Skeletal muscle tissue (tissue), 4 donors: ENCODE data around the gene RXFP4. TPM values are rescaled to one million over a fixed set of nuclear protein-coding genes. Genes with fewer than 3 reads are reported as not detected.
"Not testable (repeated sequence)": the region's sequence is repeated elsewhere in the genome, so short reads cannot be mapped to it uniquely, and the experiment has no call there.

Source experiments
- H3K27ac ChIP-seq: one replicate; pipeline ENCODE4 v1.7.0; 2013; ENCODE audit warnings: mild to moderate bottlenecking, low read depth, low read length, inconsistent platforms
- H3K27me3 ChIP-seq, 3 donors: one replicate each; pipeline ENCODE4 v1.7.0; 2013; ENCODE audit warnings: low read length in 3 of 3; ENCODE audit not compliant: control insufficient read depth in 3 of 3, insufficient read depth in 3 of 3
- H3K36me3 ChIP-seq, 3 donors: one replicate each; pipeline ENCODE4 v1.7.0; 2013; ENCODE audit warnings: low read length in 3 of 3; ENCODE audit not compliant: control insufficient read depth in 3 of 3, insufficient read depth in 3 of 3
- H3K4me1 ChIP-seq, 3 donors: one replicate each; pipeline ENCODE4 v1.7.0; 2013; ENCODE audit warnings: low read length in 3 of 3, mild to moderate bottlenecking in 3 of 3; ENCODE audit not compliant: control insufficient read depth in 3 of 3, insufficient read depth in 3 of 3
- H3K4me3 ChIP-seq, 3 donors: one replicate each; pipeline ENCODE4 v1.7.0; 2013; ENCODE audit warnings: low read length in 3 of 3
- H3K9ac ChIP-seq, 3 donors: one replicate each; pipeline ENCODE4 v1.7.0; 2013; ENCODE audit warnings: low read length in 3 of 3, mild to moderate bottlenecking in 3 of 3, moderate library complexity in 2 of 3, low read depth in 1 of 3
- H3K9me3 ChIP-seq, 3 donors: one replicate each; pipeline ENCODE4 v1.7.0; 2013; ENCODE audit warnings: low read length in 3 of 3; ENCODE audit not compliant: control insufficient read depth in 3 of 3
- total RNA-seq: library from RNA; depleted of rRNA; stranded (reverse); fragments of >200 nt; gene quantifications from one replicate; pipeline ENCODE4 v1.2.3, GENCODE V29; 2014
- donor health status: Osteomylitis.

Gene RXFP4
- total RNA-seq, 1 donor from 2014 or later, result not detected

DNA sequence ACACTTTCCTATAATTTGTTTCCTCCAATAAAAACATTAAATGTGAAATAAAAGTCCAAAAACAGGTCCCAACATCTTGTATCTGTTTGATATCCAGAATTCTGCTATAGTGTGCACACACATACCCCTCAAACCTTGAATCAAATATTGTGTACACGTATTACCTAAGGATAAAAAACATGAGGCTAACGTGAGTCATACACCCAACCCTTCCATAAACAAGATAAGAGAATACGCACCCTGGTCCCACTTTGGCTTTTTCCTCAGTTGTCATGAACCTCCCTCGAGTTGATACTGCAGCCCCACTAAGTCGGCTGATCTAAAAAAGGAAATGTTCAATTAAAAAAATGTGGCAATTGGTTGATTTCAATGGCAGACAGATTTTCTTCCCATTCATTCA is 12.4 kb upstream of the RXFP4 start:
- peaks cover 32 to 35% (median 32%) of the 10 kb centered on the region in 3 donors for H3K4me1 ChIP-seq
- H3K36me3 ChIP-seq, result peaks cover 46 to 82% (median 51%) of the 10 kb centered on the region in 3 donors
- no peaks in the 10 kb centered on the region for H3K27me3 ChIP-seq
- no peaks in the 10 kb centered on the region for H3K9me3 ChIP-seq
- no peak overlapping the region for H3K27ac ChIP-seq
- no peak overlapping the region for H3K4me3 ChIP-seq
- no peak overlapping the region for H3K9ac ChIP-seq

DNA sequence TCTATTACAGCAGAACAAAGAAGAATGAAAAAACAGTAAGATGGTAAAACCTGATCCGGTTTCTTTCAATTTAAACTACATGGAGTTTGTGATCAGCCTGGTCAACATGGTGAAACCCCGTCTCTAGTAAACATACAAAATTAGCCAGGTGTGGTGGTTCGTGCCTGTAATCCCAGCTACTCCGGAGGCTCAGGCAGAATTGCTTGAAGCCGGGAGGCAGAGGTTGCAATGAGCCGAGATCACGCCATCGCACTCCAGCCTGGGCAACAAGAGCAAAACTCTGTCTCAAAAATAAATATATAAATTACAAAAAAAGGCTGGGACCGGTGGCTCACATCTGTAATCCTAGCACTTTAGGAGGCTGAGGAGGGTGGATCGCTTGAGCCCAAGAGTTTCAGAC is 10.7 kb upstream of the RXFP4 start:
- Histone ChIP-seq H3K9ac (peak overlapping the region; percentile 6 to 50 (median 43)), H3K36me3 (peaks cover 34 to 67% (median 42%) of the 10 kb centered on the region in 3 donors), H3K4me1 (peaks cover 36 to 39% (median 37%) of the 10 kb centered on the region in 3 donors)
- not testable (repeated sequence) for H3K4me3 ChIP-seq, H3K27ac ChIP-seq, H3K9me3 ChIP-seq, H3K27me3 ChIP-seq

- peaks cover 36 to 39% (median 37%) of the 10 kb centered on the region in 3 donors for H3K4me1 ChIP-seq
- peak overlapping the region in 2 of 3 donors; percentile 43 to 50 for H3K9ac ChIP-seq
- H3K27ac ChIP-seq, result no peak overlapping the region
- peak overlapping the region in 1 of 3 donors; percentile 0 for H3K4me3 ChIP-seq
- peaks cover 29 to 59% (median 34%) of the 10 kb centered on the region in 3 donors for H3K36me3 ChIP-seq
- no peaks in the 10 kb centered on the region for H3K27me3 ChIP-seq
- H3K9me3 ChIP-seq, result no peaks in the 10 kb centered on the region
Observed at GRCh38 chr1:155931332-155932038, 10.0 kb upstream of the RXFP4 start.

- Histone ChIP-seq H3K4me1 (peaks cover 36 to 39% (median 37%) of the 10 kb centered on the region in 3 donors), H3K27ac (no peak overlapping the region), H3K9me3 (no peaks in the 10 kb centered on the region), H3K27me3 (no peaks in the 10 kb centered on the region), H3K4me3 (no peak overlapping the region), H3K36me3 (peaks cover 23 to 53% (median 28%) of the 10 kb centered on the region in 3 donors), H3K9ac (peak overlapping the region in 2 of 3 donors; percentile 7 to 45)
Observed at GRCh38 chr1:155932081-155932480, 9.4 kb upstream of the RXFP4 start.

DNA sequence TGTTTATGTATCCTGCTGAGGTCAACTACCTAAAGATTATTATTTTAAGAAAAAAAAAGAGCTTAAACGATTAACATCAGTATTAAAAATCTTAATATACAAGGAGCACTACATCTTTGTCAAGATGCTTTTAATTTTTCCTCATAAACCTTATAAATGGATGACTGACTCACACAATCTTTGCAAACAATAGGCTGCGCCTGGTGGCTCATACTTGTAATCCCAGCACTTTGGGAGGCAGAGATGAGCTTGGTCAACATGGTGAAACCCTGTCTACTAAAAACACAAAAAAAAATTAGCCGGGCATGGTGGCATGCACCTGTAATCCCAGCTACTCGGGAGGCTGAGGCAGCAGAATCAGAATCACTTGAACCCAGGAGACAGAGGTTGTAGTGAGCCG is 9.0 kb upstream of the RXFP4 start:
- Histone ChIP-seq H3K36me3 (peaks cover 20 to 49% (median 24%) of the 10 kb centered on the region in 3 donors), H3K27ac (no peak overlapping the region), H3K9ac (peak overlapping the region in 2 of 3 donors; percentile 7 to 45), H3K27me3 (no peaks in the 10 kb centered on the region), H3K9me3 (no peaks in the 10 kb centered on the region), H3K4me3 (peak overlapping the region in 2 of 3 donors; percentile 8 to 90), H3K4me1 (peaks cover 36 to 39% (median 37%) of the 10 kb centered on the region in 3 donors)

DNA sequence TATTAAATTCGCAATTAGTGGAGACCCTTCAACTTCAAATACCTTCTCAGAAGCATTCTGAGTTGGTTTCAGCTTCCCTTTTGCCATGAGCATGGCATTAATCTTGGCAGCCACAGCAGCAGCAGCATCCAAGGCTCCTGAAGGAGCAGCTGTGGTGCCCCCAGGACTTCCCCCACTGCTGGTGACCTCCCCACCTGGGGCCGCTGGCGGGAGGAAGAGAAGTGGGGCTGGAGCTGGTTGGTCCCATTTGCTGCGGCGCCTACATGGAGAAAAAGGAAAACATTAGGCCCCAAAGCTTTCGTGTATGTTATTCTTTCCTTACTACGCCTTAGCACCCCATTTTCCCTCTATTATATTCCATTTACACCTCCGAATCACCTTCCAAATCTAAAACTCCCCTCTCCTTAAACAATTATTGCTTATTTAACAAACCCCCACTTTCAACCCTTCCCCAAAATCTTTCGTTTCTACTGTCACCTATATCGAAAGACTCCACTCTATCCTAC is 7.8 kb upstream of the RXFP4 start:
- peak overlapping the region; percentile 95 to 100 (median 99) for H3K9ac ChIP-seq
- H3K36me3 ChIP-seq, result peaks cover 20 to 41% (median 24%) of the 10 kb centered on the region in 3 donors
- H3K4me1 ChIP-seq, result peaks cover 37 to 46% (median 37%) of the 10 kb centered on the region in 3 donors

DNA sequence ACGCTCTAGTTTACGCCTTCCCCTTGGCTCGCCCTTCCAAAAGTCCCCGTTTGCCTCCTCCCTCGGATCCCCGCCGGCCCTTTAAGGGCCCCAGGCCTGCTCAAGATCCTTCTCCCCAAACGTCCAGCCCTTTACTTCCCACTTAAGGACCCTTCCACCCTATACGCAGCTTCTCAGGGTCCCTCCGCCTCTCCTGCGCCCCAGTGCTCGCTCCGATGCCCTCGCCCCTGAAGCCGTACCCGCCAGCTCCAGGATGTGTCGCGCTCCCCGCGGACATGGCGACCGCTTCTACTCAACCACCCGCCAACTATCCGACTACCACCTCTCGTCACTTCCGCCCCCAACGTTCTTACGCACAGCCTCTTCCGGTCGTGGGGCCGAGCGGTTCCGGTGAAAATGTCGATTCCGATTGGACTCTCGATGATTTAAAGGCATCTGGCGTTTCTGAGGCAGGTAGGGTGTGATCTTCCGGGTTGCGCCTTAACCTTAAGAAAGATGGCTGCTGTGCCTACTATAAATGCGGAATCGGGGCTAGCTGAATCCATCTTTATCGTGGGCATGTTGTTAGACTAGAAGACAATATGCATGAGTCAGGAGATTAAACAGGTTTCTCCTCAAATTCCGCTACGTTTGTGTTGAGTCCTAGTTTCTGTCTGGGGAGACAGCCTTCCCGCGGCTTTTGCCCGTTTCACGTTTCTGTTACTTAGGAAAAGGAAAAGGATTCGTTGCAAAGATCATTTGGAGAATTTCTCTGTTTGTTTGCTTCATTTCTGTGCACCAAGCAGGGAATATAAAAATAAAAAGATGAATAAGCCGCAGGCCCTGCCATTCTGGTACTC is 7.1 kb upstream of the RXFP4 start, which contains the start of gene KHDC4:
KHDC4 (minus strand) TSS at position 317 of the 839 bp plus-strand sequence; CDS start at position 277, 40 bp downstream.
- peak within 1 kb of the TSS; percentile 90 to 97 (median 93) for H3K4me3 ChIP-seq
- H3K27me3 ChIP-seq, result no peaks in the 10 kb centered on the region
- H3K9ac ChIP-seq, result peak within 1 kb of the TSS; percentile 95 to 100 (median 99)
- H3K4me1 ChIP-seq, result peaks cover 37 to 47% (median 39%) of the 10 kb centered on the region in 3 donors
- no peaks in the 10 kb centered on the region for H3K9me3 ChIP-seq
- H3K27ac ChIP-seq, result peak within 1 kb of the TSS; percentile 96
- peaks cover 15 to 35% (median 18%) of the 10 kb centered on the region in 3 donors for H3K36me3 ChIP-seq

More for the DNA sequence above, 7.8 kb upstream of the RXFP4 start:
- Histone ChIP-seq H3K4me3 (peak overlapping the region; percentile 90 to 97 (median 93)), H3K27me3 (no peaks in the 10 kb centered on the region), H3K9me3 (no peaks in the 10 kb centered on the region), H3K27ac (peak overlapping the region; percentile 96)

GRCh38 chr1:155934936-155935590 is 6.4 kb upstream of the RXFP4 start:
- H3K27ac ChIP-seq, result peak overlapping the region; percentile 96
- peaks cover 12 to 31% (median 15%) of the 10 kb centered on the region in 3 donors for H3K36me3 ChIP-seq
- H3K27me3 ChIP-seq, result no peaks in the 10 kb centered on the region
- H3K4me1 ChIP-seq, result peaks cover 37 to 50% (median 43%) of the 10 kb centered on the region in 3 donors
- H3K9me3 ChIP-seq, result no peaks in the 10 kb centered on the region
- H3K9ac ChIP-seq, result peak overlapping the region; percentile 79 to 95 (median 84)
- peak overlapping the region; percentile 82 to 90 (median 87) for H3K4me3 ChIP-seq

GRCh38 chr1:155938220-155938627 is 3.2 kb upstream of the RXFP4 start:
- no peak overlapping the region for H3K4me3 ChIP-seq
- H3K27me3 ChIP-seq, result no peaks in the 10 kb centered on the region
- peaks cover 41 to 47% (median 41%) of the 10 kb centered on the region in 3 donors for H3K4me1 ChIP-seq
- H3K27ac ChIP-seq, result no peak overlapping the region
- no peaks in the 10 kb centered on the region for H3K9me3 ChIP-seq
- no peak overlapping the region for H3K9ac ChIP-seq
- H3K36me3 ChIP-seq, result peaks cover 0 to 7% (median 5%) of the 10 kb centered on the region in 3 donors
